Fibroblast of skin of left quadriceps (primary cell): ENCODE results near the gene TMEM178A.
"Not testable (repeated sequence)": the region's sequence is repeated elsewhere in the genome, so short reads cannot be mapped to it uniquely, and the experiment has no call there.

Experiments
- DNase-seq, 2 experiments: peaks; one replicate each; pipeline ENCODE4 v3.0.0-alpha.2; 2013; ENCODE audit warnings: low read depth in 2 of 2

The TMEM178A gene

GRCh38 chr2:39665811-39666490 is at the start of gene TMEM178A:
Gene TMEM178A, plus strand, starts transcription at chr2:39665917. Its CDS starts 58 bp downstream, at chr2:39665975.
- DNase-seq: no peak

GRCh38 chr2:39618236-39618635 is 47.5 kb upstream of the TMEM178A start:
- DNase-seq: no peak

DNA sequence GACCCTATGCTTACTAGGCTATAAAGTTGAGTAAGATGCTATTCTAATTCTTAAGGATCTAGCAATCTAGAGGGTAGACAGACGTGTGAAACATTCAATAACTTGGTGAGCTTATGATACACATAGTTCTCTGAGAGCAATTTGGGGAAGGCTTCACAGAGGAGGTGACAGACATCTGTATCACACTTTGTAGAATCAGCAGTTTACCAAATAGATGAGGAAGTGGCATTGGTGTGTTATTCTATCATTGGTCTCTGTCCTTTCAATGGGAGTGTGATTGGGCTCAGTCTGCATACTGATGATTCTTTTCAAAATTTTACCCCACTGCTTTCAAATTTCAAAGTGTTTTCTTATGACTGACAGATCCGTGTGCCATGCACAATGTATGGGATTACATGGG is 47.0 kb upstream of the TMEM178A start:
- DNase-seq: no peak

- DNase-seq: peak; percentile 77 to 84
Measured at GRCh38 chr2:39620067-39620466, 45.6 kb upstream of the TMEM178A start.

GRCh38 chr2:39621596-39621995 is 44.1 kb upstream of the TMEM178A start:
- DNase-seq: no peak

GRCh38 chr2:39622860-39623259 is 42.9 kb upstream of the TMEM178A start:
- no peak for DNase-seq

GRCh38 chr2:39623917-39624316 is 41.8 kb upstream of the TMEM178A start:
- no peak for DNase-seq

DNA sequence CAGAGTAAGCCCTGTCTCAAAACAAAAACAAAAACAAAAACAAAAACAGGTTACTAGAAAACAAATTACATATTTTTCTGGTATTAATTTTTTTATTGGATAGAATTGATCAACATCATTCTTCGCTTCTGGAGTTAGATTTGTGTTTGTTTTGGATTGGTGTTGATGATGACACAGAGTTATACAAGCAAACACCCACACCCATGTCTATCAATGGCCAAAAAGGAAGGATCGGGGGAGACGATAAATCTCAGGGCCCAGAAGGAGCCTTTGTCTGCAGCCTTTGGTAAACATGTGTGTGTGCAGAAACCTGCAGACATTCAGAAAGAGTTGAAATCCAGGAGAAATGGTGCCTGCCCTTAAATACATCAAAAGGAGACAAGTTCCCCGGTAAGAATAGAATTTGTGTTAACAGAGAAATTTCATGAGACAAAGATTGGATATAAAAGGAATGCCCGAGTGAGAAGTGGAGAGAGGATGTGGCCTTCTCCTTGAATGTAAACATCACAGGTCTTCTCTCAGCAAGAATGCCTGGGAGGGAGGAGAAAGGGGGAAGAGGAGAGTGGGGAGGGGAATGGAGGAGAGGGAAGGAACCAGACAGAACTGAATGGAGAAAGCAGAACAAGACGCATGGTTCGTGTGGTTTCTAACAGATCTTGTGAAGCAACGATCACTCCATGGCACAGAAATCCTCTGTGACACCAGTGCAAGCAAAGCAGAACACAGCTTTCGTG is 40.4 kb upstream of the TMEM178A start:
- no peak for DNase-seq

- DNase-seq: no peak
Measured at GRCh38 chr2:39625927-39626270, 39.8 kb upstream of the TMEM178A start.

DNA sequence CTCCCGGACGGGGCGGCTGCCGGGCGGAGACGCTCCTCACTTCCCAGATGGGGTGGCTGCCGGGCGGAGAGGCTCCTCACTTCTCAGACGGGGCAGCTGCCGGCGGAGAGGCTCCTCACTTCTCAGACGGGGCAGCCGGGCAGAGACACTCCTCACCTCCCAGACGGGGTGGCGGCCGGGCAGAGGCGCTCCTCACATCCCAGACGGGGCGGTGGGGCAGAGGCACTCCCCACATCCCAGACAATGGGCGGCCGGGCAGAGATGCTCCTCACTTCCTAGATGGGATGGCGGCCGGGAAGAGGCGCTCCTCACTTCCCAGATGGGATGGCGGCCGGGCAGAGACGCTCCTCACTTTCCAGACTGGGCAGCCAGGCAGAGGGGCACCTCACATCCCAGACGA is 37.4 kb upstream of the TMEM178A start:
- DNase-seq: not testable (repeated sequence)

- no peak for DNase-seq
Measured at GRCh38 chr2:39629646-39630045, 36.1 kb upstream of the TMEM178A start.

GRCh38 chr2:39631256-39631655 is 34.5 kb upstream of the TMEM178A start:
- DNase-seq: no peak

DNA sequence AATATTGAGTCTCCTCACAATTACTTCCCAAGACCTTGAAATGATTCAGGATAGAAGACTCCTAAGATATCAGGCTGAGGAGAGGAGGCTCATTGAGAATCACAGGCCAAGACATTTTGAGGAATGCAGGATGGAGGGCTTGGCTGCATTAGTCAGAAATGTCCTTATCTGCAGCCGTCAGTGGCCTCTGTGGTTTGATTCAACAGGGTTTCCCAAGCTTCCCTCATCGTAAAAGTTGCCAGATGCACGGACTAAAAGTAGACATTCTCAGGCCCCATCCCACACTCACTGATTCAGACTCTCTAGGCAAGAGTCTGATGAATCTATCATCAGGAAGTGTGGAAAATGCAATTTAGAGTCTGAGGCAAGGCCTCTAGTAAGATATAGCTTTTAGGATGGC is 34.0 kb upstream of the TMEM178A start:
- peak; percentile 91 for DNase-seq

DNA sequence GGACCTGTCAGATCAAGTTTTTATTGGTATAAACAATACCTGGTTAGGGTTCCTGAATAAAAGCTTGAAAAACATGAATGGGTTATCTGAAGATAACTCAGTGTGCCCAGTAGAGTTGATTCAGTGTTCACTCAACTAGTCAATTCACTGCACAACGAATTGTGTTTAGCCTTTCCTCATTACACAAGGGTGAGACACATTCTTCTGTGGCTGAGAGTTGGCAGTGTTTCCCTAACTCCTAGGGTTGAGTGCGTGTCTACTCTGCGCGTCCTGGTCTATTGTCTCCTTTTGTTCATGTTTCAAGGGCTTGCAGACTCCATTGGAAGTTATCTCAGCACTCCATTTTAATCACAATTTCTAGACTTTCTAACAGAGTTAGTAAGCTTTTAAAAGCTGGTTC is 32.8 kb upstream of the TMEM178A start:
- peak in 1 of 2 experiments; percentile 19 for DNase-seq

DNA sequence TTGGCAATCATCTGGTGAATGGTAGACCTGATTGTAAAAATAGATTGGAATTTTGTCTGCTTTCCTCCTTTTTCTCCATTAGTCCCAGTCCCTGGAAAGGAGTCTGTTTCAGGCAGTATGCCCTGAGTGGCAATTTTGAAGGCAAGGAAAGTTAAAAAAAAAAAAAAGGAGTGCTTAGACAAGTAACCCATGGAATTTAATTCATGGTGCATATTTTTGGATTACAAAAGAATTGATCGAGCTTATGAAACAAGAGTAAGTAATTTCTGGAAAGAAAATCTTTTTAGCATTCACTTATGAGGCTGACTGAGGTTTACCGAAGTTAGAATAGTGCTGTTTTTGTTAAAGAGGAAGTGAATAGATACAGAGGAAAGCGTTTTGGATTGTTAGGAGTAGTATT is 29.4 kb upstream of the TMEM178A start:
- DNase-seq: no peak

DNA sequence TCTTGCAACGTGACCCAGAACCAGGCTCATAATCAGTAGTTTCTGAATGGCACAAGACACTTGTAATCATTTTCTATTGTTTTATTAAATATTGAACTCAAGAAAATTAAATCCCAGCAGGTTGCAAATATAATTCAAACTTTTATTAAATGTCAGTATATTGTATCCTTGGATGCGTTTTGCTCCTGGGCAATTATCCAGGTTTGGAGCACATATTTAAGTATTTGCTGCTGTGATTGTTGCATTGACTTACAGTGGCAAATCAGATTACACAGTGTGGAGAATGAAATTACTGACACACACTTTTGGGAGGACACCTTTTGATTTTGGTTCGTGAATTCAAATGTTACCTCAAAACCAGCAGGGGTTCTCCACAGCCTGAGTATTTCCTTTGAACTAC is 27.1 kb upstream of the TMEM178A start:
- DNase-seq: no peak

DNA sequence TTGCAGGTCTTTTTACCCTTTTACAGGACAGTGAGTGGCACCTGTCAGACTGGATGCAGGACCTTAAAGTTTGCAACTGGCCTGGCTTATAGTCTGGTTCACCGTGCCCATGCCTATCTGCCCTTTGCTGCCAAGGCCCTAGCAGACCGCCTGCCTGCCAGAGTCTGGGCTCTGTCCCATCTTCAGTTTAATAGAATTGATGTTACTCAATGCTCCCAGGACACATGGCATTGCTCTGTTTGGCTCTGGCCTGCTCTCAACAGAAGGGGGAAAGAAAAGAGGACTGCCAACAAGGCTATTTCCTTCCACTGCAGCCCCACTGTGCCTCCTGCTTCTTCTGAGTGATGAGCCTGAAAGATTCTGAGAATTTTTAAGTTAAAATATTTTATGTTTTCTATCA is 25.6 kb upstream of the TMEM178A start:
- no peak for DNase-seq

- no peak for DNase-seq
Measured at GRCh38 chr2:39640681-39641080, 25.0 kb upstream of the TMEM178A start.

GRCh38 chr2:39641635-39642034 is 24.1 kb upstream of the TMEM178A start:
- no peak for DNase-seq

DNA sequence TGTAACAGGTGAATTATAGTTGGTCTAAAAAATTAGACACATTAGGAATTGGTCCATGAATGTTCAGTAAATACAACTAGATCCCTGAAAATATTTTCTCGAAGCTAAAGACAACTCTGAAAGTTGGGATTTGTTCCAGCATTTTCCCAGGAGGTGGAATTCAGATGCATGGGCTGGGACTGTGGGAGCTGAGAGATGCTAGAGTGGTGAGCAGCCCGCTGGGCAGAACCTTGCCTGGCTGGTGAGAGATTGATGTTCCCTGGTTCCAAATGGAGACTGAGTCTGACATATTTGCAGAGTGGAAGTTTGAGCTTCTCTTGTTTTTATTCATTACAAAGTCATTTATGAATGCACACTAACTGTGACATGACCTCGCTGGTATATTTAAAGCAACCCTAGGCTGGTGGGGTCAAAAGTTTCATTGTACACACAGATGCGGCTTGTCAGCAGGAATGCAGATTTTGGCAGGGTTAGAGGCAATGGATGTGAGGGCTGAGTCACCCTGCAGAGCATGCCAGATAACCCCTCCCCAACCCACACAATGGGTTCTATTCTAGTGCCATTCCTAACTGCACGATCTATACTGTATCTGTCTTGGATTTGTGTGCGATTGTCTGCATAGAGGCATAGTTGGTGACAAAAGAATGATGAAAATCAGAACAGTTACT is 23.5 kb upstream of the TMEM178A start:
- peak; percentile 57 to 59 for DNase-seq

GRCh38 chr2:39645826-39646225 is 19.9 kb upstream of the TMEM178A start:
- no peak for DNase-seq

- DNase-seq: no peak
Measured at GRCh38 chr2:39646267-39646666, 19.4 kb upstream of the TMEM178A start.
